Measurements from ENCODE around the gene SLC16A2.

Gene SLC16A2

GRCh38 chrX:74420196-74421035 lies 877 bp upstream of the SLC16A2 start:
- Histone ChIP-seq H3K9me2 (replicated peaks; ENCODE audit: control insufficient read depth, low read length) (no peaks in the 10 kb centered on the region), H3K27me3 (ENCODE audit: control insufficient read depth, low read length) (no peaks in the 10 kb centered on the region), H4K20me1 (ENCODE audit: control insufficient read depth, insufficient read depth, low read depth, low read length) (no peaks in the 10 kb centered on the region), H3K79me2 (ENCODE audit: control insufficient read depth, low read length) (no peaks in the 10 kb centered on the region), H3K27ac (ENCODE audit: low read depth, low read length) (no peak overlapping the region), H3K4me1 (ENCODE audit: control insufficient read depth, low read length) (no peaks in the 10 kb centered on the region), H3K9me3 (ENCODE audit: control insufficient read depth, insufficient read depth, low read length) (no peaks in the 10 kb centered on the region), H3K36me3 (ENCODE audit: control insufficient read depth, low read length) (no peaks in the 10 kb centered on the region), H3K4me3 (ENCODE audit: low read length) (no peak overlapping the region), H3F3A (ENCODE audit: control insufficient read depth, insufficient read depth) (no peaks in the 10 kb centered on the region), H3K4me2 (ENCODE audit: low read length) (no peak overlapping the region)
- TF ChIP-seq EZH2phosphoT487 (IDR thresholded peaks at IDR 0.05; ENCODE audit: borderline replicate concordance, low read length) = no peak
- TF ChIP-seq, protein P1, sequence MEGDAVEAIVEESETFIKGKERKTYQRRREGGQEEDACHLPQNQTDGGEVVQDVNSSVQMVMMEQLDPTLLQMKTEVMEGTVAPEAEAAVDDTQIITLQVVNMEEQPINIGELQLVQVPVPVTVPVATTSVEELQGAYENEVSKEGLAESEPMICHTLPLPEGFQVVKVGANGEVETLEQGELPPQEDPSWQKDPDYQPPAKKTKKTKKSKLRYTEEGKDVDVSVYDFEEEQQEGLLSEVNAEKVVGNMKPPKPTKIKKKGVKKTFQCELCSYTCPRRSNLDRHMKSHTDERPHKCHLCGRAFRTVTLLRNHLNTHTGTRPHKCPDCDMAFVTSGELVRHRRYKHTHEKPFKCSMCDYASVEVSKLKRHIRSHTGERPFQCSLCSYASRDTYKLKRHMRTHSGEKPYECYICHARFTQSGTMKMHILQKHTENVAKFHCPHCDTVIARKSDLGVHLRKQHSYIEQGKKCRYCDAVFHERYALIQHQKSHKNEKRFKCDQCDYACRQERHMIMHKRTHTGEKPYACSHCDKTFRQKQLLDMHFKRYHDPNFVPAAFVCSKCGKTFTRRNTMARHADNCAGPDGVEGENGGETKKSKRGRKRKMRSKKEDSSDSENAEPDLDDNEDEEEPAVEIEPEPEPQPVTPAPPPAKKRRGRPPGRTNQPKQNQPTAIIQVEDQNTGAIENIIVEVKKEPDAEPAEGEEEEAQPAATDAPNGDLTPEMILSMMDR (IDR thresholded peaks at IDR 0.05; ENCODE audit: low read depth, low read length, poor library complexity, severe bottlenecking) = no peak

GRCh38 chrX:74421740-74422352 lies 553 bp downstream of the SLC16A2 start:
- H3K27ac ChIP-seq (ENCODE audit: low read depth, low read length) = no peak overlapping the region
- no peaks in the 10 kb centered on the region for H3K4me1 ChIP-seq (ENCODE audit: control insufficient read depth, low read length)
- H3K79me2 ChIP-seq (ENCODE audit: control insufficient read depth, low read length) = no peaks in the 10 kb centered on the region
- no peak overlapping the region for H3K4me3 ChIP-seq (ENCODE audit: low read length)
- no peaks in the 10 kb centered on the region for H3K27me3 ChIP-seq (ENCODE audit: control insufficient read depth, low read length)
- no peaks in the 10 kb centered on the region for H3K9me3 ChIP-seq (ENCODE audit: control insufficient read depth, insufficient read depth, low read length)
- H3K9me2 ChIP-seq (replicated peaks; ENCODE audit: control insufficient read depth, low read length) = no peaks in the 10 kb centered on the region
- no peaks in the 10 kb centered on the region for H3K36me3 ChIP-seq (ENCODE audit: control insufficient read depth, low read length)
- TF ChIP-seq, protein P1 (IDR thresholded peaks at IDR 0.05; ENCODE audit: low read depth, low read length, poor library complexity, severe bottlenecking) = no peak
- TF ChIP-seq EZH2phosphoT487 (IDR thresholded peaks at IDR 0.05; ENCODE audit: borderline replicate concordance, low read length) = no peak
- no peaks in the 10 kb centered on the region for H3F3A ChIP-seq (ENCODE audit: control insufficient read depth, insufficient read depth)
- H3K4me2 ChIP-seq (ENCODE audit: low read length) = no peak overlapping the region
- H4K20me1 ChIP-seq (ENCODE audit: control insufficient read depth, insufficient read depth, low read depth, low read length) = no peaks in the 10 kb centered on the region

DNA sequence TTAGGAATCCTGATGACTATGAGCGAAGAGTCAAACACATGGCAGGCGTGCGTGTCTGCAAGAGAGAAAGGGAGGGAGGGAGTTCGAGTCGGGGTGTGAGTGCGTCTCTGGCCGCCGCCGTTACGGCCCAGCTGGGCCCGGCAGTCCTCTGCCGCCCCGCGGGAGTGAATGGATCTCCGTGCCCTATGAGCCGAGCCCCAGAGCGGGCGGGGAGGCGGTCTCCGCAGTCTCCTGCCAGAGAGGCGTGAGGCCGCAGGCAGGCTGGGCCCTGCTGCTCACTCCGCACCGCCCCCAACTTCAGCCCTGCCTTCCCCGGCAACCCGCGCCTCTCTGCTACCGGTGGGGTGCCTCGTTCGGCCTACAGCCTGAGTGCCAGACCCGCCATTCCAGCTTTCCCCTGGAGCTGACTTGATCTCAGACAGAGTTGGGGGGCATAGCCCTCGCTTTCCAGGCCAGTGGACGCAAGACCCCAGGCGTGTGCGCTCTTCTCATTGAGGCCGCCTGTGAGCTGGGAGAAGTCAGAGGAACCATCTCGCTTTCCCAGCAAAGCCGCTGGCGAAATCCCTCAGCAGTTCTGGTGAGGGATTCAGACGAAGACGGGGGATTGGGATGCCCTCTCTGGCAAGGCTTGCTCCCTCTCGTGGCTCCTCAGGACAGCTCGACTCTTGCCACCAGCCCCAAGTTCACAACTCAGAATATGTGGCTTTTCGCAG lies 1.4 kb downstream of the SLC16A2 start:
- no peaks in the 10 kb centered on the region for H3K4me1 ChIP-seq (ENCODE audit: control insufficient read depth, low read length)
- no peaks in the 10 kb centered on the region for H3K79me2 ChIP-seq (ENCODE audit: control insufficient read depth, low read length)
- H4K20me1 ChIP-seq (ENCODE audit: control insufficient read depth, insufficient read depth, low read depth, low read length) = no peaks in the 10 kb centered on the region
- no peaks in the 10 kb centered on the region for H3K9me2 ChIP-seq (replicated peaks; ENCODE audit: control insufficient read depth, low read length)
- H3K4me3 ChIP-seq (ENCODE audit: low read length) = no peak overlapping the region
- H3K36me3 ChIP-seq (ENCODE audit: control insufficient read depth, low read length) = no peaks in the 10 kb centered on the region
- TF ChIP-seq EZH2phosphoT487 (IDR thresholded peaks at IDR 0.05; ENCODE audit: borderline replicate concordance, low read length) = no peak
- TF ChIP-seq, protein P1 (IDR thresholded peaks at IDR 0.05; ENCODE audit: low read depth, low read length, poor library complexity, severe bottlenecking) = no peak
- H3K27ac ChIP-seq (ENCODE audit: low read depth, low read length) = no peak overlapping the region
- H3F3A ChIP-seq (ENCODE audit: control insufficient read depth, insufficient read depth) = no peaks in the 10 kb centered on the region
- H3K4me2 ChIP-seq (ENCODE audit: low read length) = no peak overlapping the region
- H3K27me3 ChIP-seq (ENCODE audit: control insufficient read depth, low read length) = no peaks in the 10 kb centered on the region
- no peaks in the 10 kb centered on the region for H3K9me3 ChIP-seq (ENCODE audit: control insufficient read depth, insufficient read depth, low read length)
